Trophoblast cell (in vitro differentiated cells and primary cell): Measurements from ENCODE around the gene ZBTB11.

Source experiments
- DNase-seq, 2 donors: peaks; one replicate each; pipeline ENCODE4 v3.0.0-alpha.2; 2016
- H2AFZ ChIP-seq: 2 replicates; pipeline ENCODE4 v1.6.1; 2013; ENCODE audit warnings: low read length, moderate library complexity, mild to moderate bottlenecking; ENCODE audit not compliant: insufficient read depth, poor library complexity
- H2AK5ac ChIP-seq: 2 replicates; pipeline ENCODE4 v1.6.1; 2013; ENCODE audit warnings: mild to moderate bottlenecking, low read length
- H2BK120ac ChIP-seq: 2 replicates; pipeline ENCODE4 v1.6.1; 2013; ENCODE audit warnings: low read length, mild to moderate bottlenecking, moderate library complexity; ENCODE audit not compliant: insufficient read depth, poor library complexity
- H2BK12ac ChIP-seq: 2 replicates; pipeline ENCODE4 v1.6.1; 2013; ENCODE audit warnings: mild to moderate bottlenecking, low read length, moderate library complexity
- H2BK5ac ChIP-seq: 2 replicates; pipeline ENCODE4 v1.6.1; 2013; ENCODE audit warnings: low read length, low read depth, moderate library complexity, mild to moderate bottlenecking; ENCODE audit not compliant: poor library complexity
- H3K14ac ChIP-seq: 2 replicates; pipeline ENCODE4 v1.6.1; 2013; ENCODE audit warnings: mild to moderate bottlenecking, low read length
- H3K18ac ChIP-seq: 2 replicates; pipeline ENCODE4 v1.6.1; 2013; ENCODE audit warnings: mild to moderate bottlenecking, low read length
- H3K23ac ChIP-seq: 2 replicates; pipeline ENCODE4 v1.6.1; 2013; ENCODE audit warnings: low read length
- H3K27ac ChIP-seq: 2 replicates; pipeline ENCODE4 v1.5.1; 2013; ENCODE audit warnings: low read depth, mild to moderate bottlenecking, inconsistent platforms, low read length, moderate library complexity
- H3K27me3 ChIP-seq: 2 replicates; pipeline ENCODE4 v1.6.1; 2013; ENCODE audit warnings: inconsistent platforms, mild to moderate bottlenecking, low read length, moderate library complexity; ENCODE audit not compliant: insufficient read depth
- H3K36me3 ChIP-seq, 2 experiments: 1 replicate in 1 of 2; 2 replicates in 1 of 2; pipeline ENCODE4 v1.6.1; 2013; ENCODE audit warnings: low read length in 2 of 2, mild to moderate bottlenecking in 2 of 2, moderate library complexity in 1 of 2; ENCODE audit not compliant: insufficient read depth in 2 of 2, control insufficient read depth in 1 of 2
- H3K4ac ChIP-seq: 2 replicates; pipeline ENCODE4 v1.6.1; 2013; ENCODE audit warnings: low read depth, mild to moderate bottlenecking, low read length, moderate library complexity
- H3K4me1 ChIP-seq, 2 experiments: 1 replicate in 1 of 2; 2 replicates in 1 of 2; pipeline ENCODE4 v1.6.1; 2013; ENCODE audit warnings: low read length in 2 of 2, mild to moderate bottlenecking in 2 of 2, moderate library complexity in 1 of 2; ENCODE audit not compliant: insufficient read depth in 2 of 2, control insufficient read depth in 1 of 2
- H3K4me2 ChIP-seq: 2 replicates; pipeline ENCODE4 v1.6.1; 2013; ENCODE audit warnings: inconsistent platforms, mild to moderate bottlenecking, low read length, moderate library complexity
- H3K4me3 ChIP-seq: 2 replicates; pipeline ENCODE4 v1.5.1; 2013; ENCODE audit warnings: mild to moderate bottlenecking, low read depth, low read length, inconsistent platforms
- H3K79me1 ChIP-seq: one replicate; pipeline ENCODE4 v1.6.1; 2013; ENCODE audit warnings: low read length
- H3K79me2 ChIP-seq: 2 replicates; pipeline ENCODE4 v1.6.1; 2013; ENCODE audit warnings: low read length, mild to moderate bottlenecking; ENCODE audit not compliant: control insufficient read depth, insufficient read depth, poor library complexity
- H3K9ac ChIP-seq: 2 replicates; pipeline ENCODE4 v1.6.1; 2013; ENCODE audit warnings: mild to moderate bottlenecking, low read length
- H3K9me3 ChIP-seq: 2 replicates; pipeline ENCODE4 v1.6.1; 2013; ENCODE audit warnings: low read depth, mild to moderate bottlenecking, control low read depth, inconsistent platforms, low read length; ENCODE audit not compliant: insufficient read depth
- H4K12ac ChIP-seq: 2 replicates; pipeline ENCODE4 v1.6.1; 2013; ENCODE audit warnings: low read depth, mild to moderate bottlenecking, low read length, moderate library complexity
- H4K8ac ChIP-seq: 2 replicates; pipeline ENCODE4 v1.6.1; 2013; ENCODE audit warnings: low read depth, mild to moderate bottlenecking, low read length, moderate library complexity
- H4K91ac ChIP-seq: one replicate; pipeline ENCODE4 v1.6.1; 2013; ENCODE audit warnings: low read depth, mild to moderate bottlenecking, low read length, moderate library complexity
- WGBS: extraction: QIAGEN DNeasy Blood & Tissue Kit; methylation state at CpG from one replicate; pipeline ENCODE4 v1.1.7; 2013; ENCODE audit warnings: missing lambda C conversion rate; ENCODE audit not compliant: insufficient read length, insufficient coverage; ENCODE audit errors: extremely low coverage; 5-methylcytosine and 5-hydroxymethylcytosine counted together

Gene ZBTB11

GRCh38 chr3:101703169-101703568 is 26.2 kb upstream of the ZBTB11 start:
- Histone ChIP-seq H3K36me3 (no peaks in the 10 kb centered on the region), H3K4ac (no peak overlapping the region), H3K14ac (no peak overlapping the region), H4K12ac (no peak overlapping the region), H3K4me1 (peaks cover 0 to 3% of the 10 kb centered on the region in 2 experiments), H2BK12ac (no peak overlapping the region), H3K9ac (no peak overlapping the region), H2AFZ (no peak overlapping the region), H2BK5ac (no peak overlapping the region), H3K18ac (no peak overlapping the region), H2AK5ac (no peak overlapping the region), H2BK120ac (no peak overlapping the region), H3K4me2 (no peak overlapping the region), H4K91ac (no peak overlapping the region), H3K27ac (no peak overlapping the region), H3K79me2 (no peaks in the 10 kb centered on the region), H3K4me3 (no peak overlapping the region), H3K79me1 (no peaks in the 10 kb centered on the region), H3K27me3 (no peaks in the 10 kb centered on the region), H3K23ac (no peak overlapping the region), H4K8ac (no peak overlapping the region), H3K9me3 (peaks cover 3% of the 10 kb centered on the region)
- peak; percentile 56 to 69 for DNase-seq
- no CpG with 5 or more reads among the region's 2 CpGs for WGBS

GRCh38 chr3:101702726-101703125 is 25.8 kb upstream of the ZBTB11 start:
- H2BK120ac ChIP-seq = no peak overlapping the region
- H3K9me3 ChIP-seq = peaks cover 3% of the 10 kb centered on the region
- H3K4me2 ChIP-seq = no peak overlapping the region
- DNase-seq = peak; percentile 55 to 60
- H3K79me1 ChIP-seq = no peaks in the 10 kb centered on the region
- no peak overlapping the region for H4K8ac ChIP-seq
- H2AFZ ChIP-seq = no peak overlapping the region
- no peaks in the 10 kb centered on the region for H3K79me2 ChIP-seq
- peaks cover 0 to 3% of the 10 kb centered on the region in 2 experiments for H3K4me1 ChIP-seq
- no peaks in the 10 kb centered on the region for H3K36me3 ChIP-seq
- H3K27ac ChIP-seq = no peak overlapping the region
- H2BK12ac ChIP-seq = no peak overlapping the region
- H3K27me3 ChIP-seq = no peaks in the 10 kb centered on the region
- no peak overlapping the region for H3K18ac ChIP-seq
- H3K23ac ChIP-seq = no peak overlapping the region
- no peak overlapping the region for H3K4ac ChIP-seq
- no CpG with 5 or more reads among the region's 1 CpG for whole genome bisulfite sequencing
- no peak overlapping the region for H3K14ac ChIP-seq
- no peak overlapping the region for H4K91ac ChIP-seq
- H2BK5ac ChIP-seq = no peak overlapping the region
- H2AK5ac ChIP-seq = no peak overlapping the region
- no peak overlapping the region for H3K4me3 ChIP-seq
- H3K9ac ChIP-seq = no peak overlapping the region
- no peak overlapping the region for H4K12ac ChIP-seq

- no peak overlapping the region for H3K23ac ChIP-seq
- peaks cover 3% of the 10 kb centered on the region for H3K9me3 ChIP-seq
- WGBS = no CpG with 5 or more reads among the region's 7 CpGs
- H2BK5ac ChIP-seq = no peak overlapping the region
- no peak overlapping the region for H2BK12ac ChIP-seq
- peaks cover 0 to 3% of the 10 kb centered on the region in 2 experiments for H3K4me1 ChIP-seq
- no peaks in the 10 kb centered on the region for H3K79me2 ChIP-seq
- no peaks in the 10 kb centered on the region for H3K27me3 ChIP-seq
- no peak overlapping the region for H2BK120ac ChIP-seq
- no peak overlapping the region for H3K4me2 ChIP-seq
- no peaks in the 10 kb centered on the region for H3K36me3 ChIP-seq
- H3K79me1 ChIP-seq = no peaks in the 10 kb centered on the region
- no peak overlapping the region for H2AFZ ChIP-seq
- H3K4me3 ChIP-seq = no peak overlapping the region
- H3K4ac ChIP-seq = peak overlapping the region; percentile 57
- no peak overlapping the region for H4K8ac ChIP-seq
- H4K12ac ChIP-seq = no peak overlapping the region
- H3K27ac ChIP-seq = no peak overlapping the region
- no peak overlapping the region for H3K9ac ChIP-seq
- H3K18ac ChIP-seq = no peak overlapping the region
- peak; percentile 57 to 76 for DNase-seq
- H2AK5ac ChIP-seq = peak overlapping the region; percentile 69
- H4K91ac ChIP-seq = no peak overlapping the region
- no peak overlapping the region for H3K14ac ChIP-seq
Observed at GRCh38 chr3:101701696-101702634, 25.0 kb upstream of the ZBTB11 start.

DNA sequence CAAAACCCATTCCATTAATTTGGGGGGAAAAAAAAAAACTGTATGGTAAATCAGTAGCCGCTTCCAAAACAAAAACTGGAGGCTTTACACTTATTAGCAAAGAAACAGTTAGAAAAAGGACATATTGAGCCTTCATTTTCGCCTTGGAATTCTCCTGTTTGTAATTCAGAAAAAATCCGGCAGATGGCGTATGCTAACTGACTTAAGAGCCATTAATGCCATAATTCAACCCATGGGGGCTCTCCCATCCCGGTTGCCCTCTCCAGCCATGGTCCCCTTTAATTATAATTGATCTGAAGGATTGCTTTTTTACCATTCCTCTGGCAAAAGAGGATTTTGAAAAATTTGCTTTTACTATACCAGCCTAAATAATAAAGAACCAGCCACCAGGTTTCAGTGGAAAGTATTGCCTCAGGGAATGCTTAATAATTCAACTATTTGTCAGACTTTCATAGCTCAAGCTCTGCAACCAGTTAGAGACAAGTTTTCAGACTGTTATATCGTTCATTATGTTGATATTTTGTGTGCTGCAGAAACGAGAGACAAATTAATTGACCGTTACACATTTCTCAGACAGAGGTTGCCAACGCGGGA is 18.9 kb upstream of the ZBTB11 start:
- no peak overlapping the region for H3K4ac ChIP-seq
- no peak overlapping the region for H4K12ac ChIP-seq
- no peak overlapping the region for H4K8ac ChIP-seq
- no peaks in the 10 kb centered on the region for H3K79me2 ChIP-seq
- no peaks in the 10 kb centered on the region for H3K27me3 ChIP-seq
- H2AFZ ChIP-seq = no peak overlapping the region
- H2AK5ac ChIP-seq = no peak overlapping the region
- H2BK120ac ChIP-seq = no peak overlapping the region
- no peak overlapping the region for H2BK12ac ChIP-seq
- H3K9me3 ChIP-seq = no peaks in the 10 kb centered on the region
- H3K4me1 ChIP-seq = no peaks in the 10 kb centered on the region
- H4K91ac ChIP-seq = no peak overlapping the region
- no peaks in the 10 kb centered on the region for H3K36me3 ChIP-seq
- peak; percentile 53 to 94 for DNase-seq
- no peak overlapping the region for H3K4me3 ChIP-seq
- no peak overlapping the region for H3K9ac ChIP-seq
- H3K23ac ChIP-seq = no peak overlapping the region
- H2BK5ac ChIP-seq = no peak overlapping the region
- H3K79me1 ChIP-seq = no peaks in the 10 kb centered on the region
- H3K4me2 ChIP-seq = no peak overlapping the region
- H3K27ac ChIP-seq = no peak overlapping the region
- no CpG with 5 or more reads among the region's 10 CpGs for WGBS
- H3K18ac ChIP-seq = no peak overlapping the region
- no peak overlapping the region for H3K14ac ChIP-seq
